HG03457 (cell line): ENCODE measurements around the gene PDX1.

Source experiments
- ATAC-seq: cut with Tn5 transposase; IDR thresholded peaks from one replicate; pipeline ENCODE4 v1.9.1; 2021; ENCODE audit warnings: moderate number of reproducible peaks; ENCODE audit not compliant: unreplicated experiment

PDX1 gene

GRCh38 chr13:27921961-27922882 is 2.4 kb downstream of the PDX1 start:
- ATAC-seq: no peak

GRCh38 chr13:27922883-27923612 is 3.2 kb downstream of the PDX1 start:
- ATAC-seq: no peak

- no peak for ATAC-seq
These were observed 4.2 kb downstream of the PDX1 start for GRCh38 chr13:27923794-27924528.

GRCh38 chr13:27924529-27925141 is 4.8 kb downstream of the PDX1 start:
- ATAC-seq: no peak

- no peak for ATAC-seq
These were observed 5.6 kb downstream of the PDX1 start for GRCh38 chr13:27925220-27925991.

- ATAC-seq: no peak
These were observed 7.0 kb downstream of the PDX1 start for GRCh38 chr13:27926644-27927434.

GRCh38 chr13:27927444-27928352 is 7.9 kb downstream of the PDX1 start:
- no peak for ATAC-seq

- no peak for ATAC-seq
These were observed 8.6 kb downstream of the PDX1 start for GRCh38 chr13:27928353-27928804.

GRCh38 chr13:27928805-27929753 is 9.3 kb downstream of the PDX1 start:
- no peak for ATAC-seq

GRCh38 chr13:27929868-27930267 is 10.1 kb downstream of the PDX1 start:
- no peak for ATAC-seq

GRCh38 chr13:27933118-27933517 is 13.3 kb downstream of the PDX1 start:
- ATAC-seq: no peak

GRCh38 chr13:27933580-27934328 is 14.0 kb downstream of the PDX1 start:
- ATAC-seq: no peak

- no peak for ATAC-seq
These were observed 23.2 kb downstream of the PDX1 start for GRCh38 chr13:27942972-27943371.

GRCh38 chr13:27952876-27953675 is 33.3 kb downstream of the PDX1 start:
- ATAC-seq: no peak

- no peak for ATAC-seq
These were observed 34.0 kb downstream of the PDX1 start for GRCh38 chr13:27953676-27954405.
